ENCODE results near the gene VAC14.
"Not testable (repeated sequence)": the region's sequence is repeated elsewhere in the genome, so short reads cannot be mapped to it uniquely, and the experiment has no call there.

The VAC14 gene

DNA sequence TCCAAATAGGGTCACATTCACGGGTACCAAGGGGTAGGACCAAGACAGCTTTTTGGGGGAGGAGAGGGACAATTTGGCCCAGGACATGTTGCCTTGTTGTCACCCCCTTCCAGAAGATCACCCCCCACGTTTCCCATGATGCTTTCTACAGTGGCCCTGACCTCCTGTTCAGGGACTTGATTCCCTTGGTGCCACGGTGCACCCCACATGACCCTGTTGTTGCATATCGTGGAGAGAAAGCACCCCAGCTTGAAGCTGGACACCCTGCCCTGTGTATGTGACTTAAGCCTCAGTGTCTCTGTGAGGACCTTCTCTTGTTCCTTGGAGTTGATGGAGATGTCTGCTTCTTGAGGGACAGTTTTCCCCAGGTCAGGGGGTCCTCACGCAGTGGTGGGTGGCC is 142.0 kb downstream of the VAC14 start:
- no peak for DNase-seq

GRCh38 chr16:70657956-70658355 is 143.0 kb downstream of the VAC14 start:
- no peak for DNase-seq

GRCh38 chr16:70656712-70657263 is 144.2 kb downstream of the VAC14 start:
- no peak for DNase-seq

- DNase-seq = no peak
Observed at GRCh38 chr16:70656065-70656711, 144.8 kb downstream of the VAC14 start.

DNA sequence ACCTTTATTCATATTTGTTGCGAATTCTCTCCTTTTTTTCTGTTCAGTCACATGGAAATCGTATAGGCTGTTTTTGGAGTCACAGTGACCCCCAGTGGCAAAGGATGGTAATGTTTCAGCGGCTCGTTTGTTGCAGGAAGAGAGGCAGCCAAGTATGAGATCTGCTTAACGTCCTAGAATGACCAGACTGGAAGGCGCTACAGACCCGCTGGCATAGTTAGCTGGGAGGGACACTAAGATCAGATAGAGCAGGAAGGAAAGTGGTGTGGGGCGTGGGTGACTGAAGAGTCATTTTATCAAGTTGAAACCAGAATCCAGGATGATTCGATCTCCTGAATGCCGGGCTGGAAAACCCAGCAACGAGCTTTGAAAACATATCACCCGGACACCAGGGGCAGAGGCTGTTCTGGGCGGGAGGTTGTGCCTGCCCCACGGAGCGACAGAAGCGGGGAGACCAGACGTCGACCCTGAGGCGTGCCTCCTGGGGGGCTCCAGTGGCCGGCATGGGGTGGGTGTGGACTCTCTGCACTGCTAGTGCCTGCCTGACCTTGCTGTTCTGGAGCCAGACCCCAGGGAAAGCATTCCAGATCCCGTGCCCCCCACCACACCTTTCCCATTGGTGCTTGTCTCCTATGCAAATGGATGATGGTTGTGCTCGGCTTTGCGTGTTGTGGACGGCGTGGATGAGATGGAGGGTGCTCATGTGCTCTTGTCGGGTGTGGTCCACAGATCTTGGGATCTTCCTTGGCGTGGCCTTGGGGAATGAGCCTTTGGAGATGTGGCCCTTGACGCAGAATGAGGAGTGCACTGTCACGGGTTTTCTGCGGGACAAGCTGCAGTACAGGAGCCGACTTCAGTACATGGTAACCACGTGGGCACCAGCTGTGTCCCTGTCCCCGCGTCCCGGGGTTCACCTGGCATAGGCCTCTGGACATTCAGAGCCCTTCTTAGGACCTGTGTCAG is 146.9 kb downstream of the VAC14 start:
- DNase-seq = peak; percentile 80

DNA sequence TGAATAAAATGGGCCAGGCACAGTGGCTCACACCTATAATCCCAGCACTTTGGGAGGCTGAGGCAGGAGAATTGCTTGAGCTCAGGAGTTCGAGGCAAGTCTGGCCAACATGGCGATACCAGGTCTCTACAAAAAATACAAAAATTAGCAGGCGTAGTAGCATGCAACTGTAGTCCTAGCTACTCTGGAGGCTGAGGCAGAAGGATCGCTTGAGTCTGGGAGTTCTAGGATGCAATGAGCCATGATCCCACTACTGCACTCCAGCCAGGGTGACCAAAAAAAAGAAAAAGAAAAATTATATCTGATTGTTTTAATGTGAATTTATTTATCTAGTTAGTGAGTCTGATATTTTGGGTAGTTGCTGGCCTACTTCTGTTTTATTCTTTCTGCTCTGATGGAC is 147.6 kb downstream of the VAC14 start:
- DNase-seq = no peak

DNA sequence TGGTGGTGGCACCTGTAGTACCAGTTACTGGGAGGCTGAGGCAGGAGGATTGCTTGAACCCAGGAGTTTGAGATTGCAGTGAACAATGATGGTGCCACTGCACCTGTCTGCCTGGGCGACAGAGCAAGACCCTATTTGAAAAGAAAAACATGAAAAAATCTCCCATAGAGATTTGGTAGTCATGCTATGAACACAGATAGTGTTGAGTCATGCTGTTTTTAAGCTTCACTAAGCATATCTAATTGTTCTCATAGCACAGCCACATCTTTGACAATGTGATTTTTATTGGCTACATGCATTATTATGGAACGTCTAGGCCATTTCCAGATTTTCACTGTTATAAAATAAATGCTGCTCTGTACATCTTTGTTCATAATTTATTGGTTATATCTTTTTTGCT is 148.6 kb downstream of the VAC14 start:
- no peak for DNase-seq

DNA sequence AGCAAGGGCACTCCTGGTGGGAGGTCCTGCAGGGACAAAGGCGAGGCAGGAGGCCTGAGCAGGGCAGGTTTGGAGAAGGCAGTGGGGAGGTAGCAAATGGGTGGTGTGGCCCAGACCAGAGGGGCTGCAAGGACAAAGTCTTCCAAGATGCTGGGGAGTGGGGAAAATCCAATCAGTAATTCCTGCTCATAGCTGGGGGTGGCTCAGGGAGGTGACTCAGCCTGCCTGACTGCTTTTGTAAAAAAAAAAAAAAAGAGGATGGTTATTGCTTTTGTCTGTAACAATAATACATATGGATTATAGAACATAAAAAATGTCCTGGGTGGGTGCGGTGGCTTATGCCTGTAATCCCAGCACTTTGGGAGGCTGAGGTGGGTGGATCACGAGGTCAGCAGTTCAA is 149.4 kb downstream of the VAC14 start:
- no peak for DNase-seq

GRCh38 chr16:70650216-70650615 is 150.7 kb downstream of the VAC14 start:
- DNase-seq = no peak

GRCh38 chr16:70649300-70649699 is 151.7 kb downstream of the VAC14 start:
- no peak for DNase-seq

GRCh38 chr16:70648606-70649005 is 152.4 kb downstream of the VAC14 start:
- DNase-seq = no peak

DNA sequence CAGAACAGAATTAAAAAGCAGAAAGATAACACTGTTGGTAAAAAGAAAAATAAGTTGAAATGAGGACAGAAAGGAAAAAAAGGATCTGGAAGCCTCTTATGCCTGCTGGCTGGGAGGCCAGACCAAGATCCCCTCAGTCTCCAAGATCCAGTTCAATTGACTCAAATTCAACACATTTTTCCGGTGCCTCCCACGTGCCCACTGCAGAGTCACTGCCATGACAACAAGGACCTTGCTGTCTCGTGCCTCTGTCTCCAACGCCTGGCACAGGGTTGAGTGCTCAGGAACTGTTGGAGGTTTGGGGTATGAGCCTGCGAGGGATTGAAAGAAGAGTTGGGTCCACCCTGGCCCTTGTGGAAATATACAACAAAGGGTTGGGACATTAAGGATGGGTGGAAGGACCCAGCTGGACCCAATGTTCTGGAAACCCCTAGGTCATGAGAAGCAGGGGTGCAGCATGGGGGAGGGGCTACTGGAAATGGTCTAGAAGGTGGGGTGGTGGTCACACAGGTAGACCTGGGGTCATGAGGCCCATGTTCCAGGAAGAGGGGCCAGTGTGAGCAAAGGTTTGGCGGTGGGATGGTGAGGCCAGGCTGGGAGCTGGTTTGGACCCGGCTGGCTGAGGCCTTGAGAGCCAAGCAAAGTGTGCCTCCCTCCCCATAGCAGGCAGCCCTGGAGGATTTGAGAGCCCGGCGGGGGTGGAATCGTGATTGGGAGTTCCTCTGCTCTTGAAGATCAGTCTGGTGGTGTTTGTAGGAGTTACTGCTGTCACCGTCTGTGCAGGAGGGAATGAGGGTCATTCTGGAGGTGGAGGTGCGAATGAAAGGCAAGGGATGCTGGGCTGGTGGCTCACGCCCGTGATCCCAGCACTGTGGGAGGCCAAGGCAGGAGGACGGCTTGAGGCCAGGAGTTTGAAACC is 153.3 kb downstream of the VAC14 start:
- DNase-seq = no peak

GRCh38 chr16:70646260-70647241 is 154.4 kb downstream of the VAC14 start, which contains the start of gene IL34:
IL34 (plus strand) TSS chr16:70646559; CDS start chr16:70646948, 389 bp downstream.
- DNase-seq = no peak

GRCh38 chr16:70644763-70645597 is 156.0 kb downstream of the VAC14 start:
- DNase-seq = no peak

DNA sequence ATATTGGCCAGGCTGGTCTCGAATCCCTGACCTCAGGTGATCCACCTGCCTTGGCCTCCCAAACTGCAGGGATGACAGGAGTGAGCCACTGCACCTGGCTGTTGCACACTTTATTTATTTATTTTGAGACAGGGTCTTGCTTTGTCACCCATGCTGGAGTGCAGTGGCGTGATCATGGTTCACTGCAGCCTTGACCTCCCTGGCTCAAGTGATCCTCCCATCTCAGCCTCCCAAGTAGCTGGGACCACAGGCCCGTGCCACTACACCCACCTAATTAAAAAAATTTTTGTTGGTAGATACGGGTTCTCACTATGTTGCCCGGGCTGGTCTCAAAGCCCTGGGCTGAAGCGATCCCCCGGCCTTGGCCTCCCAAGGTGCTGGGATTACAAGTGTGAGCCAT is 157.7 kb downstream of the VAC14 start:
- not testable (repeated sequence) for DNase-seq

- no peak for DNase-seq
Observed at GRCh38 chr16:70642633-70643032, 158.3 kb downstream of the VAC14 start.

- DNase-seq = no peak
Observed at GRCh38 chr16:70638814-70639792, 161.9 kb downstream of the VAC14 start.

All from suppressor macrophage treated with lipopolysaccharide for 4 hours (primary cell).